Tibial artery (tissue), 4 donors: ENCODE data around the gene GPR45.
"Not testable (repeated sequence)": the region's sequence is repeated elsewhere in the genome, so short reads cannot be mapped to it uniquely, and the experiment has no call there.

Source experiments
- DNase-seq, 2 donors: peaks; one replicate each; pipeline ENCODE4 v3.0.0-alpha.2; 2019
- H3K27ac ChIP-seq, 2 donors: fragments of 200-600 bp; sonication (generic) in 1 of 2; 1 replicate in 1 of 2; 2 replicates in 1 of 2; pipeline ENCODE4 v1.5.1; 2018 to 2019; ENCODE audit warnings: mild to moderate bottlenecking in 1 of 2
- H3K27me3 ChIP-seq, 2 donors: fragments of 200-600 bp; sonication (generic) in 1 of 2; one replicate each; pipeline versions ENCODE4 v1.5.1 to v1.6.0; 2016 to 2019
- H3K36me3 ChIP-seq, 3 donors: fragments of 200-600 bp; sonication (generic) in 2 of 3; one replicate each; pipeline ENCODE4 v1.5.1; 2016 to 2019; ENCODE audit warnings: mild to moderate bottlenecking in 2 of 3
- H3K4me1 ChIP-seq, 4 donors: fragments of 200-600 bp; sonication (generic) in 2 of 4; 1 replicate in 3 of 4; 2 replicates in 1 of 4; pipeline ENCODE4 v1.5.1; 2016 to 2019
- H3K4me3 ChIP-seq, 2 donors: fragments of 200-600 bp; sonication (generic) in 1 of 2; 1 replicate in 1 of 2; 2 replicates in 1 of 2; pipeline ENCODE4 v1.5.1; 2018 to 2019; ENCODE audit warnings: mild to moderate bottlenecking in 2 of 2
- H3K9me3 ChIP-seq, 3 donors: fragments of 200-600 bp; sonication (generic) in 1 of 3; one replicate each; pipeline ENCODE4 v1.5.1; 2016 to 2019
- intact Hi-C: fragments of 100-400 bp; cut with DNase I; formaldehyde crosslinking; loops from one replicate; pipeline ENCODE4 v1.15.0; 2023; ENCODE audit warnings: low total_unique reads
- TF ChIP-seq, protein P1 (sequence below), 2 experiments: fragments of 200-600 bp in 1 of 2; fragments of 450-650 bp in 1 of 2; IDR thresholded peaks; one replicate each; pipeline ENCODE4 v1.5.1; 2017 to 2019; ENCODE audit warnings: antibody characterized with exemption in 2 of 2, mild to moderate bottlenecking in 1 of 2, moderate library complexity in 1 of 2

Gene GPR45

DNA sequence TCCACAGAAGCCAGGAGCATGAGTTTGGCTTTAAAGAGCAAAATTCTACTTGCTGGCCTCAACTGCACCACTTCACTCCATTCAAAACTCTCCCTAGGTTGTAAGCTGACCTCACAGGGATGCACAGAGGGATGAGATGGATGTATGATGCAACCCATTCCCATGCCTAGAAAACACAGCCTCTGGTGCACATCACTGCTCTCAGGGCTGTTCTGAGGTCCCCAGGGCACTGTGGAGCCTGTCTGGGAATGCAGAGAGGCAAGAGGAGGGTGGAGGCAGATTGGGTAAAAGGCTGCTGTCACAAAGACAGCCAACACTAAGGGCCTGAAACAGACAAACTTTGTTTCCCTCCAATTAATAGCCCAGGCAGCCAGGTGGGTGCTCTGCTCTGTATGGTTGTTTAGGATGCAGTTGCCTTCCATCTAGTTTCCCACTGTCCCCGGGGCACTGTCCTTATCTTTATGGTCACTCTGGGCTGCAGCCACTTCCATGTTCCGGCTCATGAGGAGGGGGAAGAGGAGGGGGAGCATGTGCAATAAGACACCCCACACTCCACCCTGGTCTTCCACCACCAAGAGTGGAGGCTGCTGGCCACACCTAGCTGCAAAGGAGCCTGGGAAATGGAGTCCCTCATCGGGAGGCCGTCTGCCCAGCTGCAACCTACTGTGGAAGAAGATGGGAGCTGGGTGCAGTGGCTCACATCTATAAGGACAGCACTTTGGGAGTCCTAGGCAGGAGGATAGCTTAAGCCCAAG lies 7.0 kb downstream of the GPR45 start:
- Histone ChIP-seq H3K4me3 (no peak overlapping the region), H3K4me1 (peaks cover 0 to 7% (median 0%) of the 10 kb centered on the region in 4 donors)

DNA sequence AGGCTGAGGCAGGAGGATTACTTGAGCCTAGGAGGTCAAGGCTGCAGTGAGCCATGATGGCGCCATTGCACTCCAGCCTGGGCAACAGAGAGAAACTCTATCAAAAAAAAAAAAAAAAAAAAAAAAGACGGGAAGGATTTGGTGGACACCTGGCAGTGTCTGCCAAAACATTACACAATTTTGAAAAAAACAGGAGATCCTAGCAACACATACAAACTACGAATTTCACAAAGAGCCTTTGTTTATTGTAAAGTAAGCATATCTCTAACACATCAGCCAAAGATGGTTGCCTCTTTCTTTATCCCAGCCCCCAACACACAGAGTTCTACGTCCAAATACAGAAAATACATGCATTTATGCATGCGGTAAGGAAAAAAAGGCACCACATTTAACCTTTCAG lies 7.6 kb downstream of the GPR45 start:
- intact Hi-C loops = no loop called here
- Histone ChIP-seq H3K4me3 (no peak overlapping the region), H3K36me3 (no peaks in the 10 kb centered on the region), H3K27ac (no peak overlapping the region), H3K4me1 (peaks cover 0 to 7% (median 0%) of the 10 kb centered on the region in 4 donors), H3K9me3 (no peaks in the 10 kb centered on the region), H3K27me3 (no peaks in the 10 kb centered on the region)
- DNase-seq = no peak
- TF ChIP-seq, protein P1, sequence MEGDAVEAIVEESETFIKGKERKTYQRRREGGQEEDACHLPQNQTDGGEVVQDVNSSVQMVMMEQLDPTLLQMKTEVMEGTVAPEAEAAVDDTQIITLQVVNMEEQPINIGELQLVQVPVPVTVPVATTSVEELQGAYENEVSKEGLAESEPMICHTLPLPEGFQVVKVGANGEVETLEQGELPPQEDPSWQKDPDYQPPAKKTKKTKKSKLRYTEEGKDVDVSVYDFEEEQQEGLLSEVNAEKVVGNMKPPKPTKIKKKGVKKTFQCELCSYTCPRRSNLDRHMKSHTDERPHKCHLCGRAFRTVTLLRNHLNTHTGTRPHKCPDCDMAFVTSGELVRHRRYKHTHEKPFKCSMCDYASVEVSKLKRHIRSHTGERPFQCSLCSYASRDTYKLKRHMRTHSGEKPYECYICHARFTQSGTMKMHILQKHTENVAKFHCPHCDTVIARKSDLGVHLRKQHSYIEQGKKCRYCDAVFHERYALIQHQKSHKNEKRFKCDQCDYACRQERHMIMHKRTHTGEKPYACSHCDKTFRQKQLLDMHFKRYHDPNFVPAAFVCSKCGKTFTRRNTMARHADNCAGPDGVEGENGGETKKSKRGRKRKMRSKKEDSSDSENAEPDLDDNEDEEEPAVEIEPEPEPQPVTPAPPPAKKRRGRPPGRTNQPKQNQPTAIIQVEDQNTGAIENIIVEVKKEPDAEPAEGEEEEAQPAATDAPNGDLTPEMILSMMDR (IDR thresholded peaks at IDR 0.05) = no peak

More for the DNA sequence above, 7.0 kb downstream of the GPR45 start:
- H3K36me3 ChIP-seq = no peaks in the 10 kb centered on the region
- intact Hi-C loops = no loop called here
- no peaks in the 10 kb centered on the region for H3K27me3 ChIP-seq
- H3K27ac ChIP-seq = no peak overlapping the region
- H3K9me3 ChIP-seq = no peaks in the 10 kb centered on the region
- TF ChIP-seq, protein P1 (IDR thresholded peaks at IDR 0.05) = no peak
- no peak for DNase-seq

DNA sequence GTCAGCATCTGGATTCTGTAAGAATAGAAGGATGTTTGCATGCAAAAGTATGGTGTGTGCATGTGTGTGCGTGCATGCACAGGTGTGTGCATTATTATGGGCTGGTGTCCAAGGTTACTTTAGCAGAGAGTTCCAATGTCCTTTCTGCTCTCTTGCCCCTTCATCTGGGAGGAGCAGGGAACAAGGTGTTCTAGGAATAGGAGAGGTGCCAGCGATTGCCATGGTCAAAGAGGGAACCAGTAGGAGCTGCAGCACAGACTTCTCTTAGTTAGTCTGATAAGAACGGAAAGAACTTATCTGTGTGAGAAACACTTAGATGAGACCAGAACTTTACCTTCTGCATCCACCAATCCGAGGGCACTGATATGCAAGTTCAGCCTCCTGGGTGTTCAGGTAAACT lies 8.3 kb downstream of the GPR45 start:
- Histone ChIP-seq H3K9me3 (no peaks in the 10 kb centered on the region), H3K4me1 (peaks cover 0 to 7% (median 0%) of the 10 kb centered on the region in 4 donors), H3K4me3 (no peak overlapping the region), H3K27ac (no peak overlapping the region), H3K36me3 (no peaks in the 10 kb centered on the region), H3K27me3 (no peaks in the 10 kb centered on the region)
- TF ChIP-seq, protein P1 (IDR thresholded peaks at IDR 0.05) = no peak
- no peak for DNase-seq
- intact Hi-C loops = no loop called here

DNA sequence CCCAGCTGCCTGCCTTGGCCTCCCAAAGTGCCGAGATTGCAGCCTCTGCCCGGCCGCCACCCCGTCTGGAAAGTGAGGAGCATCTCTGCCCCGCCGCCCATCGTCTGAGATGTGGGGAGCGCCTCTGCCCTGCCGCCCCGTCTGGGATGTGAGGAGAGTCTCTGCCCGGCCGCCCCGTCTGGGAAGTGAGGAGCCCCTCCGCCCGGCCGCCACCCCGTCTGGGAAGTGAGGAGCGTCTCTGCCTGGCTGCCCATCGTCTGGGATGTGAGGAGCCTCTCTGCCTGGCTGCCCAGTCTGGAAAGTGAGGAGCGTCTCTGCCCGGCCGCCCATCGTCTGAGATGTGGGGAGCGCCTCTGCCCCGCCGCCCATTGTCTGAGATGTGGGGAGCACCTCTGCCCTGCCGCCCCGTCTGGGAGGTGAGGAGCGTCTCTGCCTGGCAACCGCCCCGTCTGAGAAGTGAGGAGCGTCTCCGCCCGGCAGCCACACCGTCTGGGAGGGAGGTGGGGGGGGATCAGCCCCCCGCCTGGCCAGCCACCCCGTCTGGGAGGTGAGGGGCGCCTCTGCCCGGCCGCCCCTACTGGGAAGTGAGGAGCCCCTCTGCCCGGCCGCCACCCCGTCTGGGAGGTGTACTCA lies 9.6 kb downstream of the GPR45 start:
- H3K9me3 ChIP-seq, H3K4me1 ChIP-seq, H3K27ac ChIP-seq, H3K36me3 ChIP-seq, intact Hi-C loops, DNase-seq, H3K4me3 ChIP-seq, H3K27me3 ChIP-seq: not testable (repeated sequence)

DNA sequence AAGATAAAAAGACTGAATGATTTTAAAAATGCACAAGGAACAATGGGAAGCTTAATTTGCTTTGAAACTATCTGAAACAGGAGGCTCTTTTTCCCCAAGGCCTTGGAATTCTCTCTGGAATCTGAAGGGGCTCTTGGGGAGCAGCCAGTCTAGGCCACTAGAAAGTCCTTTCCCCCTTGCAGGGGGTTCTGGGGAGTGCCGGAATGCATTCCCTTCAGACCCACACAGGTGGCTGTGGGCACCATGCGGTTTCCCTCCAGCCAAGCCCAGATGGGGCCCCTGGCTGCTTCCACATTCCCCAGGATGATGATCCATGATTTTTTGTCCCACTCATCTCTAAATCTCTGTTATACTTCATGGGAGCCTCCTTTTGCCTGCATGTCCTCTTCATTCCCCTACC lies 10.7 kb downstream of the GPR45 start:
- peaks cover 0 to 7% (median 0%) of the 10 kb centered on the region in 4 donors for H3K4me1 ChIP-seq
- H3K36me3 ChIP-seq = no peaks in the 10 kb centered on the region
- TF ChIP-seq, protein P1 (IDR thresholded peaks at IDR 0.05) = no peak
- H3K27ac ChIP-seq = no peak overlapping the region
- intact Hi-C loops = no loop called here
- H3K4me3 ChIP-seq = no peak overlapping the region
- no peak for DNase-seq
- no peaks in the 10 kb centered on the region for H3K9me3 ChIP-seq
- no peaks in the 10 kb centered on the region for H3K27me3 ChIP-seq

DNA sequence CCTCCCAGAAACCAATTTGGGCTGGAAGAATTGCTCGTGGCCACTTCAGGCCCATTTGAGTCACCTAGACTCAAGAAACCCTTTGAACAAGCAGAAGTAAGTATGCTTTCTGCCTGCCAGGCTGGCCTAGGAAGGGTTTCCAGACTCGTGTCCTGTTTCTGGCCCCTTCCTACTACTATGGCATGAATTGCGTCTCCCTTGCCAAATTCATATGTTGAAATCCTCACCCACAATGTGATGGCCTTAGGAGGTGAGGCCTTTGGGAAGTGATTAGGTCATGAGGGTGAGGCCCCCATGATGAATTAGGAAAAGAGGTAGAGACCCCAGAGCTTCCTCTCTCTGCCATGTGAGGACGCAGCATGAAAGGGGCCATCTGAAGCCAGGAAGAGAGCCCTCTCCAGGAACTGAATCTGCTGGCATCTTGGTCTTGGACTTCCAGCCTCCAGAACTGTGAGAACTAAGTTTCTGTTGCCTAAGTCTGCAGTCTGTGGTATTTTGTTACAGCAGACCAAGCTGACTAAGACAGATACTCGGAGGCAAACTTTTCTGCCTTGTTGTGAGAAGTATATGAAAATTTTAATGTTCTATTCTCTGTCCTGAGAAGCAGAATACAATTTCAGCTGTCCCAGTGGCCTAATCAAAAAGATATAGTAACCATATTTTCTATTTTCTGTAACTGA lies 13.1 kb downstream of the GPR45 start:
- no peak overlapping the region for H3K27ac ChIP-seq
- intact Hi-C loops = no loop called here
- no peak for DNase-seq

More for the DNA sequence above, 13.1 kb downstream of the GPR45 start:
- Histone ChIP-seq H3K36me3 (no peaks in the 10 kb centered on the region), H3K9me3 (no peaks in the 10 kb centered on the region), H3K4me3 (no peak overlapping the region), H3K4me1 (peaks cover 0 to 5% (median 0%) of the 10 kb centered on the region in 4 donors), H3K27me3 (no peaks in the 10 kb centered on the region)
- TF ChIP-seq, protein P1 (IDR thresholded peaks at IDR 0.05) = no peak
